HCT116 (cell line): ENCODE results near the gene CCDC32. TPM values are rescaled to one million over a fixed set of nuclear protein-coding genes. Genes with fewer than 3 reads are reported as not detected.

ENCODE experiments used
- ATAC-seq: fragments of 200-7000 bp; cut with Tn5 transposase; 2 replicates; pipeline ENCODE4 v1.9.1; 2020; ENCODE audit warnings: mild to moderate bottlenecking, moderate library complexity
- Bru-seq: library from RNA; stranded (reverse); fragments of 400-500 nt; gene quantifications from one replicate; lab custom pipeline; 2021; lab: Mats Ljungman, UMichigan
- BruChase-seq, 2 experiments: library from RNA; stranded (reverse); fragments of 400-500 nt; gene quantifications; one replicate each; lab custom pipeline; 2021; lab: Mats Ljungman, UMichigan
- BruUV-seq: library from RNA; stranded (reverse); fragments of 400-500 nt; replicated peaks from 2 replicates; lab custom pipeline; 2021; lab: Mats Ljungman, UMichigan
- CTCF ChIA-PET: fragments of 300-600 bp; sonication (Branson Sonifier 250); formaldehyde crosslinking; loops from one replicate; lab custom pipeline; 2021; ENCODE audit warnings: antibody characterized with exemption; lab: Charles Lee
- POLR2A ChIA-PET: fragments of 300-600, 350-600 bp; sonication (Branson Sonifier 250); formaldehyde crosslinking; loops from one replicate; lab custom pipeline; 2021; ENCODE audit warnings: antibody characterized with exemption; lab: Charles Lee
- RAD21 ChIA-PET, 2 experiments: fragments of 300-600 bp; sonication (Branson Sonifier 250); formaldehyde crosslinking; loops; one replicate each; lab custom pipeline; 2023; ENCODE audit warnings: low total read pairs in 2 of 2; ENCODE audit not compliant: uncharacterized antibody in 2 of 2, unreplicated experiment in 2 of 2, low non-redundant PET in 1 of 2; lab: Charles Lee
- DNase-seq: peaks from one replicate; pipeline ENCODE4 v3.0.0-alpha.2; 2010; ENCODE audit warnings: low read depth, low spot score
- H2AFZ ChIP-seq: fragments of 200-600 bp; shearing (Covaris generic), sonication (generic); 2 replicates; pipeline ENCODE4 v1.6.1; 2017; ENCODE audit warnings: low read depth, mixed run types, mixed read lengths, antibody characterized with exemption, low read length; ENCODE audit not compliant: poor library complexity, severe bottlenecking
- H3K27ac ChIP-seq: 2 replicates; pipeline ENCODE4 v1.5.1; 2012; ENCODE audit warnings: low read depth, low read length
- H3K27me3 ChIP-seq: fragments of 200-600 bp; sonication (generic); 2 replicates; pipeline ENCODE4 v1.6.1; 2016; ENCODE audit warnings: mixed run types, low read length, mixed read lengths; ENCODE audit not compliant: insufficient read depth
- H3K36me3 ChIP-seq, 2 experiments: fragments of 200-500 bp in 1 of 2; fragments of 200-600 bp in 1 of 2; sonication (Bioruptor generic) in 1 of 2; sonication (generic) in 1 of 2; 2 replicates each; pipeline versions ENCODE4 v1.5.1 to v1.6.1; 2014 to 2016; ENCODE audit warnings: low read length in 2 of 2, inconsistent platforms in 1 of 2, mixed read lengths in 1 of 2, mixed run types in 1 of 2; ENCODE audit not compliant: insufficient read depth in 2 of 2, control insufficient read depth in 1 of 2
- H3K4me1 ChIP-seq, 2 experiments: fragments of 200-600 bp in 1 of 2; sonication (generic) in 1 of 2; 2 replicates each; pipeline versions ENCODE4 v1.5.1 to v1.6.1; 2012 to 2017; ENCODE audit warnings: low read length in 2 of 2, inconsistent platforms in 1 of 2, mild to moderate bottlenecking in 1 of 2, mixed read lengths in 1 of 2, mixed run types in 1 of 2, moderate library complexity in 1 of 2; ENCODE audit not compliant: insufficient read depth in 2 of 2, control insufficient read depth in 1 of 2
- H3K4me2 ChIP-seq: fragments of 200-600 bp; sonication (generic); 2 replicates; pipeline ENCODE4 v1.6.1; 2017; ENCODE audit warnings: mixed run types, low read length, mixed read lengths
- H3K4me3 ChIP-seq, 2 experiments: fragments of 200-600 bp in 1 of 2; sonication (generic) in 1 of 2; replicated peaks in 1 of 2; 2 replicates each; pipeline ENCODE4 v1.5.1; 2011 to 2016; ENCODE audit warnings: low read length in 2 of 2, control low read depth in 1 of 2, low read depth in 1 of 2, mild to moderate bottlenecking in 1 of 2, mixed read lengths in 1 of 2, mixed run types in 1 of 2
- H3K79me2 ChIP-seq: fragments of 200-600 bp; sonication (generic); 2 replicates; pipeline ENCODE4 v1.6.1; 2017; ENCODE audit warnings: mild to moderate bottlenecking, mixed run types, low read length, moderate library complexity, mixed read lengths; ENCODE audit not compliant: insufficient read depth
- H3K9ac ChIP-seq: fragments of 200-600 bp; sonication (generic); 2 replicates; pipeline ENCODE4 v1.6.1; 2016; ENCODE audit warnings: low read length, mixed read lengths
- H3K9me2 ChIP-seq: fragments of 200-600 bp; sonication (generic), shearing (Covaris generic); 2 replicates; pipeline ENCODE4 v1.6.1; 2017; ENCODE audit warnings: mixed run types, mild to moderate bottlenecking, moderate library complexity; ENCODE audit not compliant: insufficient read depth
- H3K9me3 ChIP-seq, 2 experiments: fragments of 200-500 bp in 1 of 2; fragments of 200-600 bp in 1 of 2; sonication (Bioruptor generic) in 1 of 2; sonication (generic) in 1 of 2; 2 replicates each; pipeline ENCODE4 v1.6.1; 2014 to 2017; ENCODE audit warnings: low read length in 2 of 2, mixed read lengths in 2 of 2, inconsistent platforms in 1 of 2, low read depth in 1 of 2, mild to moderate bottlenecking in 1 of 2, mixed run types in 1 of 2, moderate library complexity in 1 of 2; ENCODE audit not compliant: control insufficient read depth in 1 of 2, insufficient read depth in 1 of 2
- H4K20me1 ChIP-seq: fragments of 200-600 bp; sonication (generic), shearing (Covaris generic); 2 replicates; pipeline ENCODE4 v1.6.1; 2017; ENCODE audit warnings: mixed run types, mild to moderate bottlenecking, moderate library complexity; ENCODE audit not compliant: insufficient read depth
- POLR2AphosphoS5 ChIP-seq: IDR thresholded peaks from 2 replicates; pipeline ENCODE4 v1.6.1; 2011; ENCODE audit warnings: mild to moderate bottlenecking, low read depth, low read length, moderate library complexity
- TCF7L2 ChIP-seq: IDR thresholded peaks from 2 replicates; pipeline ENCODE4 v1.7.0; 2011; ENCODE audit warnings: borderline replicate concordance, inconsistent platforms; ENCODE audit not compliant: insufficient read depth, insufficient read length; ENCODE audit errors: extremely low read depth
- ZFX ChIP-seq: fragments of 450-650 bp; IDR thresholded peaks from 2 replicates; pipeline ENCODE4 v1.6.1; 2017
- intact Hi-C: fragments of 100-400 bp; cut with micrococcal nuclease; formaldehyde crosslinking; loops from 2 replicates; pipeline ENCODE4 v1.10.0; 2022
- long read RNA-seq: library from polyadenylated mRNA; unstranded; transcript quantifications from one replicate; pipeline ENCODE4 v2.0.0, GENCODE V29; 2021; ENCODE audit not compliant: unreplicated experiment
- polyA plus RNA-seq: library from polyadenylated mRNA; unstranded; fragments of >200 nt; gene quantifications from 2 replicates; pipeline ENCODE4 v1.2.1, GENCODE V29; 2012; ENCODE audit warnings: missing spikeins
- total RNA-seq: library from RNA; stranded (reverse); gene quantifications from one replicate; pipeline ENCODE4 v1.2.1, GENCODE V29; 2021; ENCODE audit not compliant: unreplicated experiment
- TF ChIP-seq, protein P1 (sequence below): IDR thresholded peaks from 2 replicates; pipeline ENCODE4 v1.6.1; 2012
- TF ChIP-seq, protein P2 (sequence below): IDR thresholded peaks from 2 replicates; pipeline ENCODE4 v1.6.1; 2012
- TF ChIP-seq, protein P3 (sequence below): IDR thresholded peaks from 2 replicates; pipeline ENCODE4 v1.6.1; 2012; ENCODE audit warnings: low read depth

Gene CCDC32
- total RNA-seq (18.6 TPM), Bru-seq, nascent RNA (percentile 67 among the genes with signal in this experiment), BruChase-seq, experiment 1, labeled RNA remaining after a 6-hour chase (percentile 79 among the genes with signal in this experiment), BruChase-seq, experiment 2, labeled RNA remaining after a 2-hour chase (percentile 82 among the genes with signal in this experiment)
- polyA plus RNA-seq: 21.1 and 21.2 TPM in 2 replicates
- long read RNA-seq, transcript CCDC32-202 (4 exons, 1,519 nt): major isoform, 14 of 24 reads
- long read RNA-seq, partial matches to known transcripts: 1 of 24 reads
- long read RNA-seq, other reads (novel, unspliced or antisense): 6 of 24 reads

- BruUV-seq: TSS peak; percentile 81
- peak within 1 kb of the TSS; percentile 85 to 87 for H3K4me3 ChIP-seq
- H3K4me1 ChIP-seq: peaks cover 4 to 35% of the 10 kb centered on the region in 2 experiments; a peak in 3 of 4 replicates
- H3K79me2 ChIP-seq: peaks cover 15% of the 10 kb centered on the region
- no peaks in the 10 kb centered on the region for H3K9me2 ChIP-seq
- POLR2A ChIA-PET: interaction anchor here (0.6 to 1.1 kb wide), 5 partner anchors 10 to 136 kb away, joined by 3 to 16 read pairs (median 3); partner anchors contain the start of gene RAD51
- H3K27me3 ChIP-seq: no peaks in the 10 kb centered on the region
- DNase-seq: peak; percentile 97
- H3K4me2 ChIP-seq: peak within 1 kb of the TSS; percentile 98
- peak within 1 kb of the TSS; percentile 89 for H3K9ac ChIP-seq
- ATAC-seq: peak; percentile 94
- RAD21 ChIA-PET: interaction anchor here in 1 of 2 experiments (0.7 kb wide), 1 partner anchor 130 kb away, joined by 3 read pairs; the partner anchor contains the start of gene RAD51
- intact Hi-C loops: no loop called here
- H3K36me3 ChIP-seq: peaks cover 0 to 2% of the 10 kb centered on the region in 2 experiments; a peak in 2 of 4 replicates
- H3K9me3 ChIP-seq: no peaks in the 10 kb centered on the region
- H2AFZ ChIP-seq: peak within 1 kb of the TSS; percentile 60
- H3K27ac ChIP-seq: peak within 1 kb of the TSS; percentile 76
- TF ChIP-seq POLR2AphosphoS5 (peak; percentile 94), ZFX (peak; percentile 26; the same call in 1 of the 2 replicates)
- TF ChIP-seq, protein P1, sequence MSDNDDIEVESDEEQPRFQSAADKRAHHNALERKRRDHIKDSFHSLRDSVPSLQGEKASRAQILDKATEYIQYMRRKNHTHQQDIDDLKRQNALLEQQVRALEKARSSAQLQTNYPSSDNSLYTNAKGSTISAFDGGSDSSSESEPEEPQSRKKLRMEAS: peak; percentile 85; the same call in 1 of the 2 replicates
- TF ChIP-seq, protein P2, sequence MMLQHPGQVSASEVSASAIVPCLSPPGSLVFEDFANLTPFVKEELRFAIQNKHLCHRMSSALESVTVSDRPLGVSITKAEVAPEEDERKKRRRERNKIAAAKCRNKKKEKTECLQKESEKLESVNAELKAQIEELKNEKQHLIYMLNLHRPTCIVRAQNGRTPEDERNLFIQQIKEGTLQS: no peak
- CTCF ChIA-PET: interaction anchor here (0.7 to 1.3 kb wide), 7 partner anchors 12 to 341 kb away, joined by 3 to 7 read pairs (median 3); no protein-coding TSS in a partner anchor
- no peaks in the 10 kb centered on the region for H4K20me1 ChIP-seq
Observed at GRCh38 chr15:40564591-40565332, at the start of gene CCDC32. Gene CCDC32 (minus strand): TSS chr15:40565042. CDS start chr15:40563015, 2,027 bp downstream.

GRCh38 chr15:40613080-40613479 is 48.2 kb upstream of the CCDC32 start:
- intact Hi-C loops: no loop called here
- H3K9me2 ChIP-seq: no peaks in the 10 kb centered on the region

More at GRCh38 chr15:40613080-40613479, 48.2 kb upstream of the CCDC32 start:
- H3K27ac ChIP-seq: no peak overlapping the region
- no peak overlapping the region for H3K4me3 ChIP-seq
- DNase-seq (no peak), ATAC-seq (no peak)
- TF ChIP-seq, protein P3, sequence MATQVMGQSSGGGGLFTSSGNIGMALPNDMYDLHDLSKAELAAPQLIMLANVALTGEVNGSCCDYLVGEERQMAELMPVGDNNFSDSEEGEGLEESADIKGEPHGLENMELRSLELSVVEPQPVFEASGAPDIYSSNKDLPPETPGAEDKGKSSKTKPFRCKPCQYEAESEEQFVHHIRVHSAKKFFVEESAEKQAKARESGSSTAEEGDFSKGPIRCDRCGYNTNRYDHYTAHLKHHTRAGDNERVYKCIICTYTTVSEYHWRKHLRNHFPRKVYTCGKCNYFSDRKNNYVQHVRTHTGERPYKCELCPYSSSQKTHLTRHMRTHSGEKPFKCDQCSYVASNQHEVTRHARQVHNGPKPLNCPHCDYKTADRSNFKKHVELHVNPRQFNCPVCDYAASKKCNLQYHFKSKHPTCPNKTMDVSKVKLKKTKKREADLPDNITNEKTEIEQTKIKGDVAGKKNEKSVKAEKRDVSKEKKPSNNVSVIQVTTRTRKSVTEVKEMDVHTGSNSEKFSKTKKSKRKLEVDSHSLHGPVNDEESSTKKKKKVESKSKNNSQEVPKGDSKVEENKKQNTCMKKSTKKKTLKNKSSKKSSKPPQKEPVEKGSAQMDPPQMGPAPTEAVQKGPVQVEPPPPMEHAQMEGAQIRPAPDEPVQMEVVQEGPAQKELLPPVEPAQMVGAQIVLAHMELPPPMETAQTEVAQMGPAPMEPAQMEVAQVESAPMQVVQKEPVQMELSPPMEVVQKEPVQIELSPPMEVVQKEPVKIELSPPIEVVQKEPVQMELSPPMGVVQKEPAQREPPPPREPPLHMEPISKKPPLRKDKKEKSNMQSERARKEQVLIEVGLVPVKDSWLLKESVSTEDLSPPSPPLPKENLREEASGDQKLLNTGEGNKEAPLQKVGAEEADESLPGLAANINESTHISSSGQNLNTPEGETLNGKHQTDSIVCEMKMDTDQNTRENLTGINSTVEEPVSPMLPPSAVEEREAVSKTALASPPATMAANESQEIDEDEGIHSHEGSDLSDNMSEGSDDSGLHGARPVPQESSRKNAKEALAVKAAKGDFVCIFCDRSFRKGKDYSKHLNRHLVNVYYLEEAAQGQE: no peak
- no peak for TF ChIP-seq TCF7L2
- TF ChIP-seq, protein P2: no peak
- TF ChIP-seq, all 23 proteins: peak for 0
- ChIA-PET CTCF (no interaction called here), RAD21 (no interaction called here), POLR2A (no interaction called here)
- no peaks in the 10 kb centered on the region for H4K20me1 ChIP-seq
- no peaks in the 10 kb centered on the region for H3K4me1 ChIP-seq
- no TSS peak for BruUV-seq
- no peak overlapping the region for H3K9ac ChIP-seq
- peaks cover 8 to 14% of the 10 kb centered on the region in 2 experiments for H3K36me3 ChIP-seq
- 0 out of 2 replicates have a peak, but pooled peaks cover 3% of the 10 kb centered on the region for H3K79me2 ChIP-seq
- no peaks in the 10 kb centered on the region for H3K9me3 ChIP-seq
- no peaks in the 10 kb centered on the region for H3K27me3 ChIP-seq
- no peak overlapping the region for H2AFZ ChIP-seq
- H3K4me2 ChIP-seq: no peak overlapping the region
